HG03039 (cell line): ENCODE measurements around the gene SMOC1.

ENCODE experiments used
- ATAC-seq: cut with Tn5 transposase; IDR thresholded peaks from one replicate; pipeline ENCODE4 v1.9.1; 2021; ENCODE audit warnings: mild to moderate bottlenecking, moderate library complexity; ENCODE audit not compliant: unreplicated experiment

Gene SMOC1

GRCh38 chr14:69861025-69861569 is 18.1 kb upstream of the SMOC1 start:
- no peak for ATAC-seq

- no peak for ATAC-seq
These were observed 16.1 kb upstream of the SMOC1 start for GRCh38 chr14:69863083-69863482.

- ATAC-seq, result no peak
These were observed 13.4 kb upstream of the SMOC1 start for GRCh38 chr14:69865701-69866365.

GRCh38 chr14:69868363-69868963 is 10.8 kb upstream of the SMOC1 start:
- no peak for ATAC-seq

- no peak for ATAC-seq
These were observed 8.6 kb upstream of the SMOC1 start for GRCh38 chr14:69870613-69871012.

GRCh38 chr14:69873877-69874780 is 5.1 kb upstream of the SMOC1 start:
- no peak for ATAC-seq

GRCh38 chr14:69876221-69876847 is 2.9 kb upstream of the SMOC1 start:
- no peak for ATAC-seq

GRCh38 chr14:69876848-69877306 is 2.3 kb upstream of the SMOC1 start:
- ATAC-seq, result no peak

GRCh38 chr14:69877492-69877891 is 1.7 kb upstream of the SMOC1 start:
- no peak for ATAC-seq

GRCh38 chr14:69878251-69878650 is 965 bp upstream of the SMOC1 start:
- ATAC-seq, result no peak

GRCh38 chr14:69880044-69880487 is 850 bp downstream of the SMOC1 start:
- ATAC-seq, result no peak

- ATAC-seq, result no peak
These were observed 1.7 kb downstream of the SMOC1 start for GRCh38 chr14:69880893-69881292.

GRCh38 chr14:69882116-69882864 is 3.1 kb downstream of the SMOC1 start:
- no peak for ATAC-seq

GRCh38 chr14:69882915-69883314 is 3.7 kb downstream of the SMOC1 start:
- ATAC-seq, result no peak

- no peak for ATAC-seq
These were observed 7.4 kb downstream of the SMOC1 start for GRCh38 chr14:69886453-69887242.

GRCh38 chr14:69887740-69888657 is 8.8 kb downstream of the SMOC1 start:
- ATAC-seq, result no peak

- ATAC-seq, result no peak
These were observed 12.2 kb downstream of the SMOC1 start for GRCh38 chr14:69891422-69891821.

- no peak for ATAC-seq
These were observed 15.9 kb downstream of the SMOC1 start for GRCh38 chr14:69895109-69895508.
